Natural killer cell (primary cell): ENCODE results near the gene EBF3. TPM values are rescaled to one million over a fixed set of nuclear protein-coding genes. Genes with fewer than 3 reads are reported as not detected.

ENCODE experiments used
- ATAC-seq, 3 donors: fragments of 150-1000 bp in 2 of 3; fragments of 200-7000 bp in 1 of 3; cut with Tn5 transposase; 1 replicate in 1 of 3; 2 replicates in 2 of 3; pipeline ENCODE4 v1.10.0; 2021; ENCODE audit warnings: mild to moderate bottlenecking in 2 of 3, moderate library complexity in 2 of 3
- DNase-seq, 2 donors: peaks; one replicate each; pipeline versions ENCODE4 v3.0.0 to v3.0.0-alpha.2; 2013 to 2021; ENCODE audit warnings: mixed read lengths in 1 of 2
- H3K27ac ChIP-seq: one replicate; pipeline ENCODE4 v1.5.1; 2013; ENCODE audit warnings: mild to moderate bottlenecking, low read length
- H3K27me3 ChIP-seq: one replicate; pipeline ENCODE4 v1.6.1; 2013; ENCODE audit warnings: low read length; ENCODE audit not compliant: control insufficient read depth, insufficient read depth
- H3K36me3 ChIP-seq: one replicate; pipeline ENCODE4 v1.6.1; 2013; ENCODE audit warnings: low read length; ENCODE audit not compliant: control insufficient read depth, insufficient read depth
- H3K4me1 ChIP-seq: one replicate; pipeline ENCODE4 v1.6.1; 2013; ENCODE audit warnings: low read length; ENCODE audit not compliant: control insufficient read depth, insufficient read depth
- H3K4me3 ChIP-seq: one replicate; pipeline ENCODE4 v1.5.1; 2013; ENCODE audit warnings: low read length
- H3K9me3 ChIP-seq: one replicate; pipeline ENCODE4 v1.6.1; 2013; ENCODE audit warnings: low read length; ENCODE audit not compliant: control insufficient read depth, insufficient read depth
- H3K27ac Mint-ChIP-seq, 2 donors: one replicate each; pipeline ENCODE4 v1.8.0; 2022; ENCODE audit warnings: mild to moderate bottlenecking in 2 of 2, mixed read lengths in 2 of 2, moderate library complexity in 1 of 2
- H3K27me3 Mint-ChIP-seq, 2 donors: one replicate each; pipeline ENCODE4 v1.8.0; 2022; ENCODE audit warnings: low read depth in 2 of 2, mixed read lengths in 2 of 2
- H3K36me3 Mint-ChIP-seq: one replicate; pipeline ENCODE4 v1.8.0; 2022; ENCODE audit warnings: mixed read lengths
- H3K4me1 Mint-ChIP-seq, 2 donors: one replicate each; pipeline ENCODE4 v1.8.0; 2022; ENCODE audit warnings: mixed read lengths in 2 of 2
- H3K4me3 Mint-ChIP-seq: one replicate; pipeline ENCODE4 v1.8.0; 2022; ENCODE audit warnings: mild to moderate bottlenecking, moderate library complexity, mixed read lengths
- H3K9me3 Mint-ChIP-seq, 2 donors: one replicate each; pipeline ENCODE4 v1.8.0; 2022; ENCODE audit warnings: mixed read lengths in 2 of 2
- WGBS: methylation state at CpG from one replicate; pipeline ENCODE4 v1.1.7; 2013; ENCODE audit warnings: missing lambda C conversion rate; ENCODE audit not compliant: insufficient coverage; 5-methylcytosine and 5-hydroxymethylcytosine counted together
- intact Hi-C: fragments of 100-400 bp; cut with micrococcal nuclease; formaldehyde crosslinking; loops from one replicate; pipeline ENCODE4 v1.14.2; 2022
- total RNA-seq, 4 donors: library from RNA; stranded (reverse); fragments of 120-200 nt in 1 of 4; gene quantifications; one replicate each; pipeline versions ENCODE4 v1.2.3 to v1.2.4, GENCODE V29; 2013 to 2022
- TF ChIP-seq, protein P1 (sequence below): fragments of 200-600 bp; IDR thresholded peaks from one replicate; pipeline ENCODE4 v1.8.0; 2022; ENCODE audit warnings: antibody characterized with exemption

The EBF3 gene
- total RNA-seq, 3 donors from 2014 or later (not counting 1 experiment from before 2014, with no cell fraction given): not detected

DNA sequence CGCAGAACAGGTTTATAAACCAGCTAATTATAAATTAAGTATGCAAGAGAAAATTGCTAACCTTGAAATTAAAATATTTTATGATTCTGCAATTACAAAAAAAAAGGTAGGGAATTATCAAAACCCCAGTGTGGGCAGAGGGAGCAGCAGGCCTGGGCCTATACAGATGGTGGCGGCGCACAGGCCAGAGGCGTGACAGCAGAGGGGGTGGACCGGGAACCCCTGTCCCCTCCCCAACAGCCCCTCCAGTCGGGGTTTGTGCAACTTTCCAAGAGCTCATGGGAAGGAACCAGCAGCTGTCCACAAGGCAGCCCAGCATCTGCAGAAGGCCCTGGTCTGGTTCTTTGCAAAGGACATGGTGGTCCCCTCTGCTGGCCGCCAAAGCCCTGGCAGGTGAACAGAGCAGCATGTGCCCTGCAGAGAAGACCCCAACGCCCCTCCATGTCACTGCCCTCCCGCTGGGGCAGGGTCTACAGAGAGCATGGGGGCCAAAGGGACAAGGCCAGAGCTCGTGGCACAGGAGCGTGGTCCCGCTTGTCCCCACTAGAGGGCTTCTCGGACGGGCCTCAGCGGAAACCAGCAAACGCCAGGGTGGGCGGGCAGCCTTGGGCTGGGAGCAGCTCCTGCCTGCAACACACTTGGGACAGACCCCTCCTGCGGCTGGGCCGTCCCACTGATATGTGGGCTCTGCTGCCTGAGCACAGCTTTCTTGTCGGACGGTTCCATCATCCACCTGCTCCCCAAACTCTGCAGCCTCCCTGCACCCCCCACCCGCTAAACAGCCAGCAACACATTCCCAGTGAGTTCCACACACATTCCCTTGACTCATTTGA, 75.1 kb downstream of the EBF3 start:
- H3K4me1 ChIP-seq: no peaks in the 10 kb centered on the region
- Mint-ChIP-seq H3K9me3 (no peaks in the 10 kb centered on the region), H3K4me1 (no peaks in the 10 kb centered on the region), H3K36me3 (no peaks in the 10 kb centered on the region), H3K27ac (no peak overlapping the region), H3K27me3 (no peaks in the 10 kb centered on the region), H3K4me3 (no peak overlapping the region)
- 68% methylated on average over 21 of the region's 22 CpGs for WGBS
- no peak overlapping the region for H3K4me3 ChIP-seq
- TF ChIP-seq, protein P1, sequence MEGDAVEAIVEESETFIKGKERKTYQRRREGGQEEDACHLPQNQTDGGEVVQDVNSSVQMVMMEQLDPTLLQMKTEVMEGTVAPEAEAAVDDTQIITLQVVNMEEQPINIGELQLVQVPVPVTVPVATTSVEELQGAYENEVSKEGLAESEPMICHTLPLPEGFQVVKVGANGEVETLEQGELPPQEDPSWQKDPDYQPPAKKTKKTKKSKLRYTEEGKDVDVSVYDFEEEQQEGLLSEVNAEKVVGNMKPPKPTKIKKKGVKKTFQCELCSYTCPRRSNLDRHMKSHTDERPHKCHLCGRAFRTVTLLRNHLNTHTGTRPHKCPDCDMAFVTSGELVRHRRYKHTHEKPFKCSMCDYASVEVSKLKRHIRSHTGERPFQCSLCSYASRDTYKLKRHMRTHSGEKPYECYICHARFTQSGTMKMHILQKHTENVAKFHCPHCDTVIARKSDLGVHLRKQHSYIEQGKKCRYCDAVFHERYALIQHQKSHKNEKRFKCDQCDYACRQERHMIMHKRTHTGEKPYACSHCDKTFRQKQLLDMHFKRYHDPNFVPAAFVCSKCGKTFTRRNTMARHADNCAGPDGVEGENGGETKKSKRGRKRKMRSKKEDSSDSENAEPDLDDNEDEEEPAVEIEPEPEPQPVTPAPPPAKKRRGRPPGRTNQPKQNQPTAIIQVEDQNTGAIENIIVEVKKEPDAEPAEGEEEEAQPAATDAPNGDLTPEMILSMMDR: peak; percentile 62
- no peaks in the 10 kb centered on the region for H3K36me3 ChIP-seq
- intact Hi-C loops: no loop called here
- peak; percentile 19 to 54 for DNase-seq
- H3K9me3 ChIP-seq: no peaks in the 10 kb centered on the region
- ATAC-seq: peak; percentile 39 to 74 (median 60)
- H3K27ac ChIP-seq: no peak overlapping the region
- no peaks in the 10 kb centered on the region for H3K27me3 ChIP-seq

DNA sequence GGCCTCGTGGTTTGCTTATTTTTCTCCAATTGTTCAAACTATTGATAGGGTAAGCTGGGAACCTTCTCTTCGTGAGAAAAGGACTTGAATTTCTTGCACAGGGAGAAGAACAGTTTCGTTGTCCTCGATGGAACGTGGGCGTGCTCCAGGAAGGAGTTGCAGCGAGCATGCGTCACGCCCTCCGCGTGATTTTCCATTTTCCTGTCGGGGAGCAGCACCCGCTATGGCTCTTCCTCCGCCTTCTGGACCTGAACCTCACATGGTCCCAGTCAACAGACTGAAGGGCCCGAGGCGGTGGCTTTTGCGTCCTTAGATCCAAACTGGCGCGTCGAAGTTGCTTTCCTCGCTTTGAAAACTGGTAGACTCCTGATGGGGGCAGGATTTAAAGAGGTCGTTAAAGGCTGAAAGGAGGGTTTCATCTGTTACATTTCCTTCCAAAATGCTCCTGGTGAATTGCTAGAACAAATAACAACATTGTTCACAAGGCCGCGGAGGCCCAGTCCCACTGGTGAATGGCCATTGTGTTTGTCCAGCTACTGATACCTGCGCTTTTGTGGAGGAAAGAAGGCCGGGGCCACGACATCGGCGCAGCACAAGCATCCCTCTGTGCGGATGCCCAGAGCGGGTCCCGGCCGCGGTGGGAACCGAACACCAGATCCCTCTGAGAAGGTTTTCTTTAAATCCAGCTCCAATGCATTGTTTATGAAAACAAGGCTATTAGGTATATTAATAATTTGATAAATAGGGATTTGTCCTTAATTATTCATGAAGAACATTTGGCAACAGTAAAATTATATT, 75.9 kb downstream of the EBF3 start:
- H3K9me3 Mint-ChIP-seq: no peaks in the 10 kb centered on the region
- no peaks in the 10 kb centered on the region for H3K4me1 Mint-ChIP-seq
- 95% methylated on average over 31 of the region's 35 CpGs for WGBS
- ATAC-seq: no peak
- H3K36me3 ChIP-seq: no peaks in the 10 kb centered on the region
- H3K27ac Mint-ChIP-seq: no peak overlapping the region
- H3K4me1 ChIP-seq: no peaks in the 10 kb centered on the region
- H3K27me3 ChIP-seq: no peaks in the 10 kb centered on the region
- no peaks in the 10 kb centered on the region for H3K9me3 ChIP-seq
- no peak for DNase-seq
- H3K27me3 Mint-ChIP-seq: no peaks in the 10 kb centered on the region
- no peak overlapping the region for H3K4me3 ChIP-seq
- TF ChIP-seq, protein P1: no peak
- H3K4me3 Mint-ChIP-seq: no peak overlapping the region
- no peaks in the 10 kb centered on the region for H3K36me3 Mint-ChIP-seq
- H3K27ac ChIP-seq: no peak overlapping the region
- intact Hi-C loops: no loop called here

DNA sequence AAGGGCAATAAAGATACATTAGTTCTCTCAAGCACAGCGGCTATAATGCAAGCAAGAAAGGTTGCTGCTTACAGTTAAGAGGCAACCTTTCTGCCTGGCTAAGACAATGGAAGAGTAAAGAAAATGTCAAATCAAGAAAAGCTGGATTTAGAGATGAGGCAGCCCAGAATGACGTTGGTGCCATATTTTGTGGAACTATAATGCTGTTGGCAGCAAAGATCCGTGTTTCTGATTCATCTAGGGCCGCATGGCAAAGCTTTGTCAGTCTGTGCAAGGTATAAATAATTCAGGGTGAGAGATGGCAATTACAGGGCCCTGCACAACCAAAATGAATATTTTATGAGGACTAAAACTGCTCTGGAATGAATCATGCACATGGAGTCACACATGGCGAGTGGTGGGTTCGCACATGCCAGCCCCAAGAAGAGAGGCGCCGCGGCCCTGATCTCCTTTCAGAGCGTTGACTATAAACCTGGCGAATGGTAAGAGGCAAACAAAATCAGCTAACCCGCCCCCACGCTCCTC, 76.6 kb downstream of the EBF3 start:
- no peak for ATAC-seq
- H3K4me1 Mint-ChIP-seq: no peaks in the 10 kb centered on the region

More for the DNA sequence above, 76.6 kb downstream of the EBF3 start:
- Histone ChIP-seq H3K27me3 (no peaks in the 10 kb centered on the region), H3K9me3 (no peaks in the 10 kb centered on the region), H3K4me1 (no peaks in the 10 kb centered on the region), H3K27ac (no peak overlapping the region), H3K4me3 (no peak overlapping the region), H3K36me3 (no peaks in the 10 kb centered on the region)
- Mint-ChIP-seq H3K27ac (no peak overlapping the region), H3K4me3 (no peak overlapping the region), H3K9me3 (no peaks in the 10 kb centered on the region), H3K36me3 (no peaks in the 10 kb centered on the region), H3K27me3 (no peaks in the 10 kb centered on the region)
- DNase-seq: no peak
- intact Hi-C loops: no loop called here
- TF ChIP-seq, protein P1: no peak
- WGBS: 93% methylated on average over 13 of the region's 13 CpGs
